OCI-LY7 (cell line): ENCODE results near the gene LIPC. TPM values are rescaled to one million over a fixed set of nuclear protein-coding genes. Genes with fewer than 3 reads are reported as not detected.

Experiments
- BruUV-seq: library from RNA; stranded (reverse); fragments of 400-500 nt; replicated peaks from 2 replicates; lab custom pipeline; 2021; lab: Mats Ljungman, UMichigan
- CTCF ChIA-PET: fragments of 300-600 bp; sonication (Branson Sonifier 250); formaldehyde crosslinking; loops from one replicate; lab custom pipeline; 2022; ENCODE audit warnings: antibody characterized with exemption; ENCODE audit not compliant: unreplicated experiment; lab: Charles Lee
- POLR2A ChIA-PET: fragments of 300-600 bp; sonication (Branson Sonifier 250); formaldehyde crosslinking; loops from one replicate; lab custom pipeline; 2022; ENCODE audit warnings: antibody characterized with exemption; lab: Charles Lee
- DNase-seq: peaks from one replicate; pipeline ENCODE4 v3.0.0-alpha.2; 2015; ENCODE audit warnings: low spot score
- H2AFZ ChIP-seq: fragments of 200-600 bp; sonication (generic), shearing (Covaris generic); 2 replicates; pipeline ENCODE4 v1.6.1; 2014; ENCODE audit warnings: mild to moderate bottlenecking, antibody characterized with exemption, low read length, moderate library complexity
- H3K27ac ChIP-seq: fragments of 200-600 bp; sonication (generic); 2 replicates; pipeline ENCODE4 v1.5.1; 2014; ENCODE audit warnings: mixed run types, low read depth, mild to moderate bottlenecking, moderate library complexity, low read length, inconsistent platforms; ENCODE audit not compliant: poor library complexity, severe bottlenecking
- H3K36me3 ChIP-seq: fragments of 200-600 bp; sonication (generic); 2 replicates; pipeline ENCODE4 v1.6.1; 2014; ENCODE audit warnings: mild to moderate bottlenecking, antibody characterized with exemption, low read length, moderate library complexity, mixed read lengths; ENCODE audit not compliant: insufficient read depth
- H3K4me1 ChIP-seq: fragments of 200-600 bp; sonication (generic); 2 replicates; pipeline ENCODE4 v1.5.1; 2014; ENCODE audit warnings: mild to moderate bottlenecking, low read length; ENCODE audit not compliant: insufficient read depth, poor library complexity, severe bottlenecking
- H3K4me2 ChIP-seq: fragments of 200-600 bp; sonication (generic); 2 replicates; pipeline ENCODE4 v1.6.1; 2014; ENCODE audit warnings: mild to moderate bottlenecking, low read length
- H3K4me3 ChIP-seq: fragments of 200-600 bp; sonication (generic); 2 replicates; pipeline ENCODE4 v1.5.1; 2014; ENCODE audit warnings: mild to moderate bottlenecking, low read depth, low read length; ENCODE audit not compliant: poor library complexity, severe bottlenecking
- H3K79me2 ChIP-seq: fragments of 200-600 bp; sonication (generic); 2 replicates; pipeline ENCODE4 v1.6.1; 2016; ENCODE audit warnings: low read depth, mild to moderate bottlenecking, low read length, moderate library complexity, mixed read lengths; ENCODE audit not compliant: insufficient read depth
- H3K9me2 ChIP-seq: fragments of 200-600 bp; sonication (generic); 2 replicates; pipeline ENCODE4 v1.6.1; 2016; ENCODE audit warnings: mild to moderate bottlenecking, low read length, mixed read lengths; ENCODE audit not compliant: insufficient read depth
- H3K9me3 ChIP-seq: fragments of 200-600 bp; sonication (generic); 2 replicates; pipeline ENCODE4 v1.6.1; 2014; ENCODE audit warnings: mild to moderate bottlenecking, mixed run types, low read length, mixed read lengths
- H4K20me1 ChIP-seq: fragments of 200-600 bp; sonication (generic); 2 replicates; pipeline ENCODE4 v1.6.1; 2014; ENCODE audit warnings: mild to moderate bottlenecking, antibody characterized with exemption, low read length, moderate library complexity, mixed read lengths; ENCODE audit not compliant: insufficient read depth
- EZH2phosphoT487 ChIP-seq: fragments of 200-600 bp; sonication (generic); IDR thresholded peaks from 2 replicates; pipeline ENCODE4 v1.6.1; 2018; ENCODE audit warnings: low read depth, borderline replicate concordance, mild to moderate bottlenecking, mixed run types, antibody characterized with exemption, low read length, moderate library complexity, mixed read lengths
- intact Hi-C: fragments of 100-400 bp; cut with micrococcal nuclease; formaldehyde crosslinking; loops from one replicate; pipeline ENCODE4 v1.10.0; 2022; ENCODE audit not compliant: unreplicated experiment
- total RNA-seq, 2 experiments: library from RNA; depleted of rRNA in 1 of 2; stranded (reverse); fragments of >200 nt in 1 of 2; shearing (Covaris generic) in 1 of 2; gene quantifications; 2 replicates each; pipeline ENCODE4 v1.2.3, GENCODE V29; 2014 to 2022
- TF ChIP-seq, protein P1 (sequence below): fragments of 200-600 bp; sonication (generic); conservative IDR thresholded peaks from 2 replicates; pipeline ENCODE4 v1.5.1; 2014; ENCODE audit warnings: mild to moderate bottlenecking, antibody characterized with exemption, low read length, moderate library complexity, mixed read lengths

Gene LIPC
- total RNA-seq, 2 experiments from 2014 or later: 0.50 TPM; not detected in 1

DNA sequence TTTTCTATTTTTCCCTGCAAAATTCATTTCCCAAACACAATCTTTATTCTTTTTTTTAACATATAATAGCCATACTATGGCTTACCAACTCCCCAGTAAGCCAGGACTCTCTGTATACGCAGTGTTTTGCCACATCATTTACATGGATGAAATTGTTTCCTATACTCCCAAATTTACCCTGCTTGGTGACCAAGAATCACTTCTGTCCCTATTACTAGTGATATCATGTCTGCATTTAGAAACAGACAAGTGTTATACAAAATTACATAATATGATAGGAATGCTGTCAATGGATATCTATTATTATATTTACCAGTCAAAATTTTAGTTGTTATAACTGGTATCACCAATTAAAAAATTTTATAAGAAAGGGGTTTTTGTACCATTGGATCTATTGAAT is 77.8 kb downstream of the LIPC start:
- no peak overlapping the region for H2AFZ ChIP-seq

DNA sequence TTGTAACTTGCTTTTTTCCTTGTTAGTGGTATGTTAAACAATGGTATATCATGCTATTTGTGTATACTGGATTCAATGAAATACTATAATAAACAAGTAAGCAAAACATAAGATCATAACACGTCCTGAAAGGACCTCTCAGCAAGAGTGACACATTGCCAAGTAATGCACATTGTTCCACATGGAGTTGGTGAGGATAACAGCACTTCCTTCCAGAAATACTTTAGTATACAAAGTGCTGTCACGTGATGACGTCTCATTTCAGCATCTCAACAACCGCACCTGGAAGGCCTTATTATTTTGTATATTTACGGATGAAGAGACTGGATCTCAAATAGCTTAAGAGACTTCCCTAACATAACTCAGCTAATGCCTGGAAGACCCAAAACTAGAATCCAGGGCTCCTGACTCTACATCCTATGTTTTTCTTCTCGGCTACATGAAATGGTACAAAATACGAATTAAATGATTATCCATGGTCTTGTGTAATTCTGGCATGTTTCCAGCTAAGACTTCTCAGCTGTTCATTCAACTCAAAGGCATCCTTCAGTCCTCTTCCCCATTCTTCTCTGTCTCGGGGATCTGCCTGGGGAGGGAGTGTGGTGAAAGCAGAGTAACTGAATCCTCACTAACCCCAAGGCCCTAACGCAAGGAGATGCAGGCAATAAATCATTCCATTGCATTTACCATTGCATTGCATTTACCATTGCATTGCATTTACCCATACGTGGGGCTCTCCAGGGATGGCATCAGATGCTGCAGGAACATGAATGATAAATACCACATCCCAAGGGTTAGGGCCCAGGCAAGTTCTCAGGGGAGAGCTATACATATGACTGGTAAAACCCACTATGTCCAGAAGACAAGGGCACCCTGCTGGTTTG is 79.2 kb downstream of the LIPC start:
- no peak for DNase-seq
- POLR2A ChIA-PET: no interaction called here
- Histone ChIP-seq H4K20me1 (no peaks in the 10 kb centered on the region), H3K4me2 (no peak overlapping the region), H3K9me2 (no peaks in the 10 kb centered on the region), H3K79me2 (no peaks in the 10 kb centered on the region), H3K27ac (no peak overlapping the region), H3K9me3 (no peaks in the 10 kb centered on the region), H3K36me3 (no peaks in the 10 kb centered on the region), H2AFZ (no peak overlapping the region), H3K4me1 (no peaks in the 10 kb centered on the region), H3K4me3 (no peak overlapping the region)
- no TSS peak for BruUV-seq
- intact Hi-C loops: no loop called here
- TF ChIP-seq, protein P1, sequence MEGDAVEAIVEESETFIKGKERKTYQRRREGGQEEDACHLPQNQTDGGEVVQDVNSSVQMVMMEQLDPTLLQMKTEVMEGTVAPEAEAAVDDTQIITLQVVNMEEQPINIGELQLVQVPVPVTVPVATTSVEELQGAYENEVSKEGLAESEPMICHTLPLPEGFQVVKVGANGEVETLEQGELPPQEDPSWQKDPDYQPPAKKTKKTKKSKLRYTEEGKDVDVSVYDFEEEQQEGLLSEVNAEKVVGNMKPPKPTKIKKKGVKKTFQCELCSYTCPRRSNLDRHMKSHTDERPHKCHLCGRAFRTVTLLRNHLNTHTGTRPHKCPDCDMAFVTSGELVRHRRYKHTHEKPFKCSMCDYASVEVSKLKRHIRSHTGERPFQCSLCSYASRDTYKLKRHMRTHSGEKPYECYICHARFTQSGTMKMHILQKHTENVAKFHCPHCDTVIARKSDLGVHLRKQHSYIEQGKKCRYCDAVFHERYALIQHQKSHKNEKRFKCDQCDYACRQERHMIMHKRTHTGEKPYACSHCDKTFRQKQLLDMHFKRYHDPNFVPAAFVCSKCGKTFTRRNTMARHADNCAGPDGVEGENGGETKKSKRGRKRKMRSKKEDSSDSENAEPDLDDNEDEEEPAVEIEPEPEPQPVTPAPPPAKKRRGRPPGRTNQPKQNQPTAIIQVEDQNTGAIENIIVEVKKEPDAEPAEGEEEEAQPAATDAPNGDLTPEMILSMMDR: no peak
- no peak for TF ChIP-seq EZH2phosphoT487
- CTCF ChIA-PET: no interaction called here

More for the DNA sequence above, 77.8 kb downstream of the LIPC start:
- Histone ChIP-seq H3K79me2 (no peaks in the 10 kb centered on the region), H3K4me1 (no peaks in the 10 kb centered on the region), H3K9me2 (no peaks in the 10 kb centered on the region), H3K36me3 (no peaks in the 10 kb centered on the region), H3K27ac (no peak overlapping the region), H4K20me1 (no peaks in the 10 kb centered on the region), H3K4me3 (no peak overlapping the region), H3K9me3 (no peaks in the 10 kb centered on the region), H3K4me2 (no peak overlapping the region)
- BruUV-seq: no TSS peak
- ChIA-PET CTCF (no interaction called here), POLR2A (interaction anchor here (0.6 to 0.7 kb wide), 2 partner anchors 35 to 567 kb away, joined by 3 to 4 read pairs; no protein-coding TSS in a partner anchor)
- TF ChIP-seq, protein P1: no peak
- TF ChIP-seq EZH2phosphoT487: no peak
- intact Hi-C loops: no loop called here
- DNase-seq: no peak

DNA sequence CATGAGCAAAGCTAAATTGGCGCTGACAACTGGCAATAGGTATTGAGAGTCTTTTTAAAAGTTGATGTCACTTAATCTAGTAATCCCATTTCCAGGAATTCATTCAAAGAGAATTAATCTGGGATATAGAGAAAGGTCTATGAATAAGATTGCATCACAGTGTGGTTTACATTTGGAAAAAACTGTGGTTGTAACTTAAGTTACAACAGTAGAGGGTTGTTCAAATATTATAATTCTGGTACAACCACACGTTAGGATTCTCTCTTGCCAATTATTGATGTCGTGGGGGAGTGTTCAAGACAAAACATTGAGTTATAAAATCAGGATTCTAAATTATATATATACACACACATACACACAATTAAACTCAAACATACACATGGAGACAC is 79.8 kb downstream of the LIPC start:
- CTCF ChIA-PET: no interaction called here
- Histone ChIP-seq H3K9me3 (no peaks in the 10 kb centered on the region), H3K27ac (no peak overlapping the region), H3K4me2 (no peak overlapping the region), H3K4me1 (no peaks in the 10 kb centered on the region), H3K4me3 (no peak overlapping the region), H4K20me1 (no peaks in the 10 kb centered on the region), H2AFZ (no peak overlapping the region), H3K36me3 (no peaks in the 10 kb centered on the region), H3K9me2 (no peaks in the 10 kb centered on the region), H3K79me2 (no peaks in the 10 kb centered on the region)
- POLR2A ChIA-PET: interaction anchor here (0.7 kb wide), 1 partner anchor 307 kb away, joined by 3 read pairs; no protein-coding TSS in a partner anchor
- BruUV-seq: no TSS peak
- intact Hi-C loops: no loop called here
- TF ChIP-seq, protein P1: no peak
- no peak for TF ChIP-seq EZH2phosphoT487
- DNase-seq: no peak
